GM21576 (cell line): Measurements from ENCODE around the gene TXNRD1.

ENCODE experiments used
- ATAC-seq: cut with Tn5 transposase; IDR thresholded peaks from one replicate; pipeline ENCODE4 v1.9.1; 2021; ENCODE audit warnings: mild to moderate bottlenecking, moderate library complexity; ENCODE audit not compliant: unreplicated experiment

Gene TXNRD1

DNA sequence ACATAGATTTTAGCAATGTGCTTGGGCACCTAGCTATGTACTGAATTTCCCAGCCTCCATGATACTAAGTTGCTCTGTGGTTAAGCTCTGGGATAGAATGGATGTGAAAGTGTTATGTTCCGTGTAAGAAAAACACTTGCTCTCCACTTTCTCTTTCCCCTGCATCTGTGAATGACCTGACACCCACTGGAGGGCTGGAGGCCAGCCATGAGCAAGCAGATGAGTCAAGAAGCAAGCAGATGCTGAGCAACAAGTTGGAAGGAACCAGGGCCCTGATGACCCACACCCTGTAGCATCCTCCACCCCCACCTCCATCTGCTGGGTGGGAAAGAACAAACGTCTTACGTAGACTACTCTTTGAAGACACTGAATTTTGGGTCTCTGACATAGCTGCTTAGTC, 144.6 kb downstream of the TXNRD1 start:
- no peak for ATAC-seq

DNA sequence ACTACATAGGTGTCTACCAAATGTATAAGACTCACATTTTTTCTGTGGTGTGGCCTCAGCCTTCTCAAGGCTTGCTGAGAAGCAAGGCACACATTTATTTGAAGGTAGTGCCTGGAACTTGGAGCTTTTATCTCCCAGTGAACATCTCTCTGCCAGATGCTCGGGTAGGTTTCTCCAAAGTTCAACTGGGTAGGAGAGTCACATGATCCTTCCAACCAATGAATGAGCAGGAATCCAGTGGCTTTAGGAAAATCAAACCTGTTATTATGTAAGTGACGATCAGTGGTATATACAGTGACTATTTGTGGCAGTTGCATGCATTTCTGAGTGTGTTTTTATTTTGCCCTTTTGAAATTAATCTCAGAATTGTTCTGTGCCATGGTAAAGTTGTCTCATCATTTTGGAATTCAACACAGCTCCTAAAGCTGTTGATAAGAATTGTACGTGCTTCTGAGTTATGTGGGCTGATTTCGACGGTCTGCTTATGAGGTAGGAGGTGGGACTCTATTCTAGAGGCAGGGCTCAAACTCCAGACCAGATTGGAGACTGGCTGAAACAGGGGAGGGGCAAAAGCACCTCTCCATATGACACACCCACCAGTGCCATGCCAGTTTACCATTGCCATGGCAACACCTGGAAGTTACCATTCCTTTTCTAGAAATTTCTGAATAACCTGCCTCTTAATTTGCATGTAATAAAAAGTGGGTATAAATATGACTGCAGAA, 145.6 kb downstream of the TXNRD1 start:
- no peak for ATAC-seq

GRCh38 chr12:104365921-104366410, 150.4 kb downstream of the TXNRD1 start:
- no peak for ATAC-seq

- ATAC-seq = no peak
Measured at GRCh38 chr12:104369708-104370107, 154.1 kb downstream of the TXNRD1 start.

DNA sequence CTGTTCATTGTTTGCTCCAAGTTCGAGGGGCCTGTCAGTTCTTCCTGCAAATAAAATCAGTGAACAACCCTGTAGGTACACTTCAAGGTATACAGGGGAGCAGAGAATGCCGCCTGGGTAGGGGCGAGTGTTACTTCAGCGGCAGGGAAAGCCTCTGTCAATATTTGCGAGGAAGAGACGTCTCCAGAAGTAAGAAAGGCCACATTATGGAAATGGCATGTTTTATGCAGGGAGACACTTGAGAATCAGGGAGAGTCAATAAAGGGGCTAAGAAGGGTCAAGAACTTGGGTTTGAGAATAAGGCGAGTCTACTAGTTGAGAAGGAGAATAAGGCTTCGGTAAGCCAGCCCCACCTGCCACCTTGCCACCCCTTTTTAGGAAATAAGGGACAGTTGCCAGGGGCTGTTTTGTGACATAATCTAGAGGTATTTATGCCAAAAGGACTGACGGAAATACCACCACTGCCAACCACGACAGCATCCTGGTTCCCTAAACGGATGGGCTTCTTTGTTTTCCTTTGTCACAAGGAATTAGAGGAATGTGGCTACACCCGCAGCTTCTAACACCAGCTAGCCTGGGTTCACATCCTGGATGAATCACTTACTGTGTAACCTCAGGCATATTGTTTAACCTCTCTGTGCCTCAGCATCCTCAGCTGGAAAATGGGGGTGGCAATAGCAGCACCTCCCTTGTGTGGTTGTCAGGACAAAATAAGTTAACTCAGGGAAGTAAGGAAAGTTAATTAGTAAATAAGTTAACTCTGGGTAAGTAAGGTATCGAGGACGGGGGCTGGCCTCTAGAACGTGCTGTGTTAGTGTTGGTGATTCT, 155.7 kb downstream of the TXNRD1 start:
- ATAC-seq = no peak

GRCh38 chr12:104372061-104372720, 156.6 kb downstream of the TXNRD1 start:
- ATAC-seq = no peak

DNA sequence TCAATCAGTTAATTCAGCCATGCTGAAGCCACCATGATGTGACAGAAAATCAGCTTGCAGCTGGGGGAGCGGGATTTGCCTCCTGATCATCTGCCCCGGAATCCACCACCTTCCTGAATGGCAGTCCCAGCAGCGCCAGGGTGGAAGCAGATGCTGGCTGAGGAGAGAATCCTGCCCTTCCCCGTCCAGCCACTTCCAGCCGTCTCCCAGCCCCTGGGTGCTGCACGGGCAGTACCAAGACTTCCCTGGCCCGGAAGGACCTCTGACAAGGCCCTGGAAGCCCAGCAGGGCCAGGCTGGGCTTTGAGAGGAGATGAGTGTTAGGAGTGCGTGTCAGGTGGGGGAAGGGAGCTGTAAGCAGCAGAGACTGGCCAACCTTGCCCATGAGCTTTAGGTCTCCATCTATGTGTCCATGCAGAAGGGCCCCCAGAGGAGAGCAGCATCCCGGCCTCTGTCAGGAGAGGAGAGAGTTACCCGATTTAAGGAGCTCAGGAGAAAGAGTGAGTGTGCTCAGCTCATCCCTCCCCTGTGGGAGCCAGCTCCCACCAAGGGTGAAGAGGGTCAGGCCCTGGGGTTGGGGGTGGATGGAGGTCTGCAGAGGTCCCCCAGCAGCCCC, 157.2 kb downstream of the TXNRD1 start:
- no peak for ATAC-seq

DNA sequence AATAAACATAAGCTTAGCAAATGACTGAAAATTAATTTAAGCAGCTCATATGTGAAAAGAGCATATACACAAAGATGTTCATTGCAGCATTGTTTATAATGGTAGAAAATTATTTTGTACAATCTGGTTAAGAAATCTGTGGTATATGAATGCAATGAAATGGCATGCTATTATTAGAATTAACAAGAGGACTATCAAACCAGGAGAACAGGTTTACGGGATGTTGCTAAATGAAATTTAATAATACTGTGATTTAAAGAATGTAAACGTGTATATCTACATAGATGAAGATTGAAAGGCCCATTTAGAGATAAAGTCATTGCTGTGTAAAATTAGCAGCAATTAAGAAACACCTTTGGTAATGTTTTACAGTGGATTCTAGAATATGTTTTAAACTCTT, 158.5 kb downstream of the TXNRD1 start:
- ATAC-seq = no peak

DNA sequence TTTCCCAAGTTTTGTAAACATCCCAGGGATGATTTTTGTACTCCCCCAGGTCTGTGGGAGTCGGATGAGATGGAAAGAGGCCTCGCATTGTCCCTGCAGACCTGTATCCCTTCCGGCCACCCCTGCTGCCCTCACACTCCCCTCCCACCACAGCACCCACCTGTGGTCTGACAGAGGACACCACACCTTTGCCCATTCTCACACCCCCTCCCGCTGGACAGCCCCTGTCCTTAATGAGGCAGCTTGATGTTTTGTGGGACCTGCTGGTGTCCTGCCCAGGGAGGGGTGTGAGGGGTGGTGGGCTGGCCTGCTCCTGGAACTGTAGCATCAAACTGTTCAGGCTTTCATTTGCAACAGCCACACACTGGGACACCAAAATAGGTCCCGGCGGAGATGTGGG, 159.2 kb downstream of the TXNRD1 start:
- ATAC-seq = no peak

DNA sequence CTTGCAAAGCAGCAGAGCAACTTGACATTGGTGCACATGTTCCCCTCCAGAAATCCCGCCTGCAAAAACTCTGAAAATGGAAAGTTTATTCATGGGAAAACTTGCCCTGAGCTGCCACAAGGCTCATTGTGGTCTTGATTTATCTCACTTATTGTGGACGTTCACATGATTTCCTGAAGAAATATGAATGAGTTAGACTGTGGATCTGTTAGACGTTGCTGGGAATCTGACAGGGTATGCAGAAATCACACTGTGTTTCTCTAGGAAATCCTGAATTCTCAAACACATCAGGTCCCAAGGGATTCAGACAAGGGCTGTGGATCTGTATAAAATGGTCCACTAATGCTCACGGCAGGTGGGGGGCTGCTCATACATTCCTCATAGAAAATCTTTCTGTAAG, 160.2 kb downstream of the TXNRD1 start:
- no peak for ATAC-seq

GRCh38 chr12:104376650-104377513, 161.3 kb downstream of the TXNRD1 start:
- no peak for ATAC-seq

DNA sequence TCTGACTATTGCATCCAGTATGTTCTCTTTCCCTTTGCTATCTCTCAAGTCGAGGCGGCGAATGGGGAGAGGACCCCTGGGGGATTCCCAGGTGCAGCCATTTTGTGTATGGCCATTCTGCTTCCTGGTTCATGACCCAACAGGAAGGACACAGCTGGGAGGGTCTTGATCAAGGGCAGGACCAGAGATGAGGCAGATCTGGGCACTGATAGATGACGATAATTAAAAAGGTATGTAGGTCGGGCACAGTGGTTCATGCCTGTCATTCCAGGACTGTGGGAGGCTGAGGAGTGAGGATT, 161.9 kb downstream of the TXNRD1 start:
- no peak for ATAC-seq

DNA sequence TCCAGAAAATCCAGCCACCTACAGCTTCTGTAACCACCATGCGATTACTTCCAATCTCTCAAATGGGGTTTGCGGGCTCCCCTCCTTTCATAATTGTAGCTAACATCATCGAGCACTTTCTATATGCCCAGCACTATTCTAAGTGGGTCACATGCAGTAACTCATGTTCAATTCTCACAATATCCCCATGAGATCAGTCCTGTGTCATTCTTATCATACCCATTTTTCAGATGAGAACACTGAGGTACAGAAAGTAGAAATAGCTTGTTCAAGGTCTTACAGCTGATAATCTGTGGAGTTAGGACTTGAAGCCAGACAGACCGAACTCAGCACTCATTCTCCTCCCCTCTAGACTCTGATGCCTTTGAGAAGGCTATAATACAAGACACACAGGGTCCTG, 162.8 kb downstream of the TXNRD1 start:
- no peak for ATAC-seq

DNA sequence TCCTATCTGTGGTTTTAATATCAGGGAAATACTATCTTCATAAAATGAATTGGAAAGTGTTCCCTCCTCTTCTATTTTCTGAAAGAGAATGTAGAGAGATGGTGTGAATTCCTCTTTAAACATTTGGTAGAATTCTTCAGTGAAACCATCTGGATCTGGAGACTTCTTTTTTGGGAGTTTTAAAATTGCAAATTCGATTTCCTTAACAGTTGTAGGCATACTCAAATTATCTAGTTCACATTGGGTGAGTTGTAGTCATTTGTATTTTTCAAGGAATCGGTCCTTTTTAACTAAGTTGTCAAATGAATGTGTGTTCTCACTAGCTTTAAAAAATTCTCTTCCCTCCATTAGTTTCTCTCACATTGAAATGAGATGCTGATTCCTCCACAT, 165.8 kb downstream of the TXNRD1 start:
- ATAC-seq = no peak

- no peak for ATAC-seq
Measured at GRCh38 chr12:104381731-104382480, 166.3 kb downstream of the TXNRD1 start.

DNA sequence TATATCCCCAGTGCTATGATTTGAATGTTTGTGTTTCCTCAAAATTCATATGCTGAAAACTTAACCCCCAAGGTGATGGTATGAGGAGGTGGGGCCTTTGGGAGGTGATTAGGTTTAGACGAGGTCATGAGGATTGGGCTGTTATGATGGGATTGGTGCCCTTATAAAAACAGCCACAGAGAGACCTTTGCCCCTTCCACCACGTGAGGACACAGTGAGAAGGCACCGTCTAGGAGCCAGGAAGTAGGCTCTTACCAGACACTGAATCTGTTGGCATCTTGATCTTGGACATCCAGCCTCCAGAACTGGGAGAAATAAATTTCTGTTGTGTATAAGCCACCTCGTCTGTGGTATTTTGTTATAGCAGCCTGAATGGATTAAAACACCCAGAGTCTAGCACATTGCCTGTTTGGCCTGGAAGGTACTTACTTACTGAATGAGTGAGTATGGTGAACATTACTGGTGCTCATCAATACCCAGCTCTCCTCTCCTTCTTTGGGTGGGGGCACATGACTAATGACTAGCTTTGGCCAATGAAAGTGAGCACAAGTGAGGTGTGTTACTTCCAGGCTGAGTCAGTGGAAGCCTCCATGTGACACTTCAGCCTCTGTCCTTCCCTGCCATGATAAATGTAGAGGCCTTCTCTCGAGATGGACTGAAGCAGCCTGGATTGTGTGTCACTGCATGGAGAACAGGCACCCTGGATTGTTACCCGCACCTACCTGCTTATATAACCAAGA, 168.7 kb downstream of the TXNRD1 start:
- ATAC-seq = no peak

- no peak for ATAC-seq
Measured at GRCh38 chr12:104385510-104385909, 169.9 kb downstream of the TXNRD1 start.

- no peak for ATAC-seq
Measured at GRCh38 chr12:104386461-104386860, 170.9 kb downstream of the TXNRD1 start.

DNA sequence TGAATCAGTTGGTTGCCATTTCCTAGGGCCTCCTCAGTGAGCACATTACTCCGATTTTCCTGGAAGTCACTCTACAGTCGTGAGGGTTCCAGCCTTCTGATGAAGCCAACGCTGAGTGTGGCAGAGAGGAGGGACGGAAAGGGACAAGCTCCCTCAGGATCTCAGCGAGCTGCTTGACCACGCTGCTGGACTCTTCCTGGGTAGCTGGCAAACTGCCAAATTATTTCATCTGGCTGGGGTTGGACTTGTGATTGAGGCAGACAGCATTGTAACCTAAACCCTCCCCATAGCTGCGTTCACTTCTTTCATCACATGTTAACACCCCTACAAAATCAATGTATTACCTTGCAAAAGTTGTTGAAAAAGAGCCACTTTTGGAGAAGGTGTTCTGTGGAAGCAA, 171.6 kb downstream of the TXNRD1 start:
- ATAC-seq = no peak
